Brain microvascular endothelial cell (primary cell): ENCODE data around the gene KLHL9.

ENCODE experiments used
- DNase-seq: peaks from one replicate; pipeline ENCODE4 v3.0.0-alpha.2; 2020
- H3K27ac ChIP-seq: fragments of 250-450 bp; sonication (Bioruptor Pico); 2 replicates; pipeline ENCODE4 v1.5.1; 2020; ENCODE audit warnings: mild to moderate bottlenecking, moderate library complexity
- H3K27me3 ChIP-seq: fragments of 250-450 bp; sonication (Bioruptor Pico); replicated peaks from 2 replicates; pipeline ENCODE4 v1.5.1; 2020; ENCODE audit warnings: mild to moderate bottlenecking
- H3K36me3 ChIP-seq: fragments of 250-450 bp; sonication (Bioruptor Pico); replicated peaks from 2 replicates; pipeline ENCODE4 v1.5.1; 2020; ENCODE audit warnings: mild to moderate bottlenecking
- H3K4me3 ChIP-seq: 2 replicates; pipeline ENCODE4 v1.5.1; 2011; ENCODE audit warnings: low read depth, mild to moderate bottlenecking, control low read depth, low read length, moderate library complexity
- in situ Hi-C: cut with HindIII; loops from 2 replicates; pipeline ENCODE4 v1.10.0; 2017; ENCODE audit warnings: low sequenced_read_pairs, low pct_ligation_motif_present
- TF ChIP-seq, protein P1 (sequence below): IDR thresholded peaks from 2 replicates; pipeline ENCODE4 v1.5.1; 2011; ENCODE audit warnings: low read depth, mild to moderate bottlenecking, moderate library complexity, low read length, control low read depth, inconsistent platforms; ENCODE audit errors: missing control alignments

The KLHL9 gene

GRCh38 chr9:21287280-21287679 is 47.9 kb downstream of the KLHL9 start:
- H3K36me3 ChIP-seq: no peaks in the 10 kb centered on the region
- in situ Hi-C loops: no loop called here
- DNase-seq: no peak
- no peaks in the 10 kb centered on the region for H3K27me3 ChIP-seq
- H3K27ac ChIP-seq: no peak overlapping the region
- TF ChIP-seq, protein P1, sequence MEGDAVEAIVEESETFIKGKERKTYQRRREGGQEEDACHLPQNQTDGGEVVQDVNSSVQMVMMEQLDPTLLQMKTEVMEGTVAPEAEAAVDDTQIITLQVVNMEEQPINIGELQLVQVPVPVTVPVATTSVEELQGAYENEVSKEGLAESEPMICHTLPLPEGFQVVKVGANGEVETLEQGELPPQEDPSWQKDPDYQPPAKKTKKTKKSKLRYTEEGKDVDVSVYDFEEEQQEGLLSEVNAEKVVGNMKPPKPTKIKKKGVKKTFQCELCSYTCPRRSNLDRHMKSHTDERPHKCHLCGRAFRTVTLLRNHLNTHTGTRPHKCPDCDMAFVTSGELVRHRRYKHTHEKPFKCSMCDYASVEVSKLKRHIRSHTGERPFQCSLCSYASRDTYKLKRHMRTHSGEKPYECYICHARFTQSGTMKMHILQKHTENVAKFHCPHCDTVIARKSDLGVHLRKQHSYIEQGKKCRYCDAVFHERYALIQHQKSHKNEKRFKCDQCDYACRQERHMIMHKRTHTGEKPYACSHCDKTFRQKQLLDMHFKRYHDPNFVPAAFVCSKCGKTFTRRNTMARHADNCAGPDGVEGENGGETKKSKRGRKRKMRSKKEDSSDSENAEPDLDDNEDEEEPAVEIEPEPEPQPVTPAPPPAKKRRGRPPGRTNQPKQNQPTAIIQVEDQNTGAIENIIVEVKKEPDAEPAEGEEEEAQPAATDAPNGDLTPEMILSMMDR: no peak
- no peak overlapping the region for H3K4me3 ChIP-seq

- Histone ChIP-seq H3K36me3 (no peaks in the 10 kb centered on the region), H3K27ac (no peak overlapping the region), H3K4me3 (no peak overlapping the region), H3K27me3 (no peaks in the 10 kb centered on the region)
- TF ChIP-seq, protein P1: no peak
- in situ Hi-C loops: no loop called here
- no peak for DNase-seq
Measured at GRCh38 chr9:21286659-21287058, 48.5 kb downstream of the KLHL9 start.

GRCh38 chr9:21286099-21286498 is 49.1 kb downstream of the KLHL9 start:
- Histone ChIP-seq H3K27me3 (no peaks in the 10 kb centered on the region), H3K36me3 (no peaks in the 10 kb centered on the region), H3K4me3 (no peak overlapping the region), H3K27ac (no peak overlapping the region)
- TF ChIP-seq, protein P1: no peak
- DNase-seq: no peak
- in situ Hi-C loops: no loop called here

- Histone ChIP-seq H3K27ac (no peak overlapping the region), H3K36me3 (no peaks in the 10 kb centered on the region), H3K27me3 (no peaks in the 10 kb centered on the region), H3K4me3 (no peak overlapping the region)
- no peak for DNase-seq
- TF ChIP-seq, protein P1: no peak
- in situ Hi-C loops: no loop called here
Measured at GRCh38 chr9:21281275-21281674, 53.9 kb downstream of the KLHL9 start.
